Ascending aorta (tissue), 2 donors: ENCODE results near the gene RAB42. TPM values are rescaled to one million over a fixed set of nuclear protein-coding genes. Genes with fewer than 3 reads are reported as not detected.

Source experiments
- DNase-seq, 2 donors: peaks; one replicate each; pipeline ENCODE4 v3.0.0-alpha.2; 2019; ENCODE audit warnings: low spot score in 2 of 2
- H3K27ac ChIP-seq, 2 donors: fragments of 200-600 bp; sonication (generic); one replicate each; pipeline ENCODE4 v1.5.1; 2016 to 2017; ENCODE audit warnings: mild to moderate bottlenecking in 1 of 2
- H3K27me3 ChIP-seq: fragments of 200-600 bp; sonication (generic); one replicate; pipeline ENCODE4 v1.5.1; 2017
- H3K36me3 ChIP-seq, 2 donors: fragments of 200-600 bp; sonication (generic); one replicate each; pipeline ENCODE4 v1.5.1; 2016
- H3K4me1 ChIP-seq, 2 donors: fragments of 200-600 bp; sonication (generic); one replicate each; pipeline ENCODE4 v1.5.1; 2016 to 2017; ENCODE audit warnings: mild to moderate bottlenecking in 1 of 2
- H3K4me3 ChIP-seq, 2 donors: fragments of 200-600 bp; sonication (generic); one replicate each; pipeline ENCODE4 v1.5.1; 2016 to 2017; ENCODE audit warnings: mild to moderate bottlenecking in 1 of 2
- H3K9me3 ChIP-seq, 2 donors: fragments of 200-600 bp; sonication (generic); one replicate each; pipeline ENCODE4 v1.5.1; 2016
- intact Hi-C: fragments of 100-400 bp; cut with DNase I; formaldehyde crosslinking; loops from one replicate; pipeline ENCODE4 v1.15.1; 2023
- total RNA-seq: library from RNA; depleted of rRNA; stranded (reverse); fragments of >200 nt; gene quantifications from one replicate; pipeline ENCODE4 v1.1.0, GENCODE V29; 2016
- TF ChIP-seq, protein P1 (sequence below), 3 experiments: fragments of 200-600 bp in 2 of 3; fragments of 450-650 bp in 1 of 3; sonication (generic) in 2 of 3; IDR thresholded peaks; one replicate each; pipeline ENCODE4 v1.5.1; 2016 to 2019; ENCODE audit warnings: antibody characterized with exemption in 3 of 3, mild to moderate bottlenecking in 1 of 3, moderate library complexity in 1 of 3

Gene RAB42
- total RNA-seq, 1 donor from 2014 or later = not detected

DNA sequence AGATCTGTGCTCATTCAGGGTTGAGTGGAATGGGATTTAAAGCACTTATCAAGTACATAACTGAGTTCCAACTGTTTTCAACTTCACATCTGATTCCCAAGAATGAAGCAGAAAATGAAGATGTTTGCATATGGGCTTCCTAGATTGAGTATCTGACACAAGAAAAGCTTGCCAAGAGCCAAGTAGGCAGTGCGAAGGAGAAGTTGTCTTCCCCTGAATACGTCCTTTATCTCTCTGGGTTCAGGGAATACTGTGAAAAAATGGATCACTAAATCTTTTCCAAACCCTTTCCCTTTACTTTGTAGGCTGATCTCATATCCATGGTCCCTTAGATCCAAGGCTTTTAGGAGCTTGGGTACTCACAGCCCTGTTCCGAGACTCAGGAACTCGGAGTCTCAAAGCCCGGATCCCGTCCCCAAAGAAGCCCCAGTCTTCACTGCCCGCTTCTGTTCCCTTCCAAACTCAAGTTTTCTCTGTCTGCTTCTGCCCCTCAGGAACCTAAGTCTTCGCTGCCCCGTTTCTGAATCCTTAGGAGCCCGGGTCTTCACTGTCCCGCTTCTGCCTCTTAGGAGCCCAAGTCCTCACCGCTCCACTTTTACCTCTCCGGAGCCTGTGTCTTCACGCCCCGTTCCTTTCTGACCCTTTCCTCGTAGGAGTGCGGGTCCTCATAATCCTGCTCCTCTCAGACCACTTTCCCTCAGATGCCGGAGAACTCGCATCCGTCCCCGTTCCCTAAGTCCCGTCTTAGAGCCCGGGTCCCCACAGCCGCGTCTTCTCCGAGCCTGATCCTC is 50.2 kb downstream of the RAB42 start:
- Histone ChIP-seq H3K4me1 (peaks cover 0 to 19% of the 10 kb centered on the region in 2 donors), H3K36me3 (no peaks in the 10 kb centered on the region), H3K27me3 (no peaks in the 10 kb centered on the region), H3K4me3 (peak overlapping the region; percentile 67 to 76), H3K9me3 (no peaks in the 10 kb centered on the region), H3K27ac (peak overlapping the region; percentile 92)
- DNase-seq = no peak
- TF ChIP-seq, protein P1, sequence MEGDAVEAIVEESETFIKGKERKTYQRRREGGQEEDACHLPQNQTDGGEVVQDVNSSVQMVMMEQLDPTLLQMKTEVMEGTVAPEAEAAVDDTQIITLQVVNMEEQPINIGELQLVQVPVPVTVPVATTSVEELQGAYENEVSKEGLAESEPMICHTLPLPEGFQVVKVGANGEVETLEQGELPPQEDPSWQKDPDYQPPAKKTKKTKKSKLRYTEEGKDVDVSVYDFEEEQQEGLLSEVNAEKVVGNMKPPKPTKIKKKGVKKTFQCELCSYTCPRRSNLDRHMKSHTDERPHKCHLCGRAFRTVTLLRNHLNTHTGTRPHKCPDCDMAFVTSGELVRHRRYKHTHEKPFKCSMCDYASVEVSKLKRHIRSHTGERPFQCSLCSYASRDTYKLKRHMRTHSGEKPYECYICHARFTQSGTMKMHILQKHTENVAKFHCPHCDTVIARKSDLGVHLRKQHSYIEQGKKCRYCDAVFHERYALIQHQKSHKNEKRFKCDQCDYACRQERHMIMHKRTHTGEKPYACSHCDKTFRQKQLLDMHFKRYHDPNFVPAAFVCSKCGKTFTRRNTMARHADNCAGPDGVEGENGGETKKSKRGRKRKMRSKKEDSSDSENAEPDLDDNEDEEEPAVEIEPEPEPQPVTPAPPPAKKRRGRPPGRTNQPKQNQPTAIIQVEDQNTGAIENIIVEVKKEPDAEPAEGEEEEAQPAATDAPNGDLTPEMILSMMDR (IDR thresholded peaks at IDR 0.05) = no peak
- intact Hi-C loops = loop anchor here (1.0 to 10.0 kb wide), 8 partner anchors 61 to 539 kb away; partner anchors contain the start of genes ATP5IF1, DNAJC8, EPB41 and SRSF4

GRCh38 chr1:28642847-28643635 is 51.0 kb downstream of the RAB42 start, which contains the start of gene TAF12:
Gene TAF12, minus strand, starts transcription at chr1:28643067. Its CDS starts 20,986 bp downstream, at chr1:28622081.
- intact Hi-C loops = loop anchor here (1.0 to 10.0 kb wide), 9 partner anchors 25 to 538 kb away; partner anchors contain the start of genes ATP5IF1, DNAJC8, EPB41 and GMEB1
- no peaks in the 10 kb centered on the region for H3K9me3 ChIP-seq
- H3K4me1 ChIP-seq = peaks cover 3 to 25% of the 10 kb centered on the region in 2 donors
- no peaks in the 10 kb centered on the region for H3K27me3 ChIP-seq
- H3K4me3 ChIP-seq = peak within 1 kb of the TSS; percentile 67 to 76
- peak within 1 kb of the TSS; percentile 92 for H3K27ac ChIP-seq
- TF ChIP-seq, protein P1 (IDR thresholded peaks at IDR 0.05) = peak; percentile 1 to 50 (median 32)
- peak; percentile 67 to 95 for DNase-seq
- H3K36me3 ChIP-seq = no peaks in the 10 kb centered on the region

- Histone ChIP-seq H3K4me1 (peaks cover 3 to 29% of the 10 kb centered on the region in 2 donors), H3K9me3 (no peaks in the 10 kb centered on the region), H3K27me3 (no peaks in the 10 kb centered on the region), H3K27ac (peak overlapping the region; percentile 92), H3K36me3 (no peaks in the 10 kb centered on the region), H3K4me3 (peak overlapping the region; percentile 67 to 76)
- no peak for DNase-seq
- TF ChIP-seq, protein P1 (IDR thresholded peaks at IDR 0.05) = no peak
- intact Hi-C loops = loop anchor here (5.0 to 10.0 kb wide), 3 partner anchors 243 to 410 kb away; partner anchors contain the start of genes ATP5IF1, DNAJC8 and EPB41
Measured at GRCh38 chr1:28644494-28644893, 52.4 kb downstream of the RAB42 start.

Other genes with a start within 250 kb of the RAB42 start
- gene PHACTR4, start 222.5 kb upstream of the RAB42 start, total RNA-seq = 33.0 TPM
- gene RCC1, start 86.2 kb upstream of the RAB42 start, total RNA-seq = 70.5 TPM
- gene TRNAU1AP, start 39.2 kb upstream of the RAB42 start, total RNA-seq = 11.0 TPM
- gene TAF12, start 50.8 kb downstream of the RAB42 start, total RNA-seq = 32.2 TPM
- gene RNU11, start 56.3 kb downstream of the RAB42 start, total RNA-seq = not detected
- 5.2 TPM for gene GMEB1, start 76.5 kb downstream of the RAB42 start, total RNA-seq
- gene YTHDF2, start 144.7 kb downstream of the RAB42 start, total RNA-seq = 50.6 TPM
- gene OPRD1, start 219.9 kb downstream of the RAB42 start, total RNA-seq = not detected